ENCODE data around the gene RTN4.

The RTN4 gene

GRCh38 chr2:55011831-55012671 lies 38.2 kb downstream of the RTN4 start:
- no peaks in the 10 kb centered on the region for H3K27me3 ChIP-seq
- peak overlapping the region; percentile 51 to 55 for H3K27ac ChIP-seq
- H3K4me1 ChIP-seq = peaks cover 0 to 94% (median 47%) of the 10 kb centered on the region in 4 donors
- no peak overlapping the region for H3K4me3 ChIP-seq
- no peaks in the 10 kb centered on the region for H3K9me3 ChIP-seq
- no peaks in the 10 kb centered on the region for H3K36me3 ChIP-seq
- intact Hi-C loops (cut with DNase I; ENCODE audit: low total_unique reads) = loop anchor here (2.0 kb wide), 1 partner anchor 39 kb away; the partner anchor contains the start of gene RTN4
- no peak for DNase-seq
- TF ChIP-seq CTCF (IDR thresholded peaks at IDR 0.05) = no peak

GRCh38 chr2:55010915-55011314 lies 39.3 kb downstream of the RTN4 start:
- Histone ChIP-seq H3K27ac (peak overlapping the region in 1 of 2 donors; percentile 51), H3K4me1 (peaks cover 0 to 100% (median 56%) of the 10 kb centered on the region in 4 donors), H3K36me3 (no peaks in the 10 kb centered on the region), H3K27me3 (no peaks in the 10 kb centered on the region), H3K4me3 (no peak overlapping the region), H3K9me3 (no peaks in the 10 kb centered on the region)
- no peak for TF ChIP-seq CTCF (IDR thresholded peaks at IDR 0.05)
- intact Hi-C loops (cut with DNase I; ENCODE audit: low total_unique reads) = no loop called here
- DNase-seq = peak; percentile 58 to 69

- DNase-seq = peak; percentile 61 to 72
- H3K9me3 ChIP-seq = no peaks in the 10 kb centered on the region
- H3K4me1 ChIP-seq = peaks cover 0 to 99% (median 56%) of the 10 kb centered on the region in 4 donors
- TF ChIP-seq CTCF (IDR thresholded peaks at IDR 0.05) = no peak
- no peaks in the 10 kb centered on the region for H3K27me3 ChIP-seq
- no peaks in the 10 kb centered on the region for H3K36me3 ChIP-seq
- intact Hi-C loops (cut with DNase I; ENCODE audit: low total_unique reads) = no loop called here
- H3K4me3 ChIP-seq = peak overlapping the region; percentile 23 to 27
- H3K27ac ChIP-seq = peak overlapping the region in 1 of 2 donors; percentile 38
These were observed 40.1 kb downstream of the RTN4 start for GRCh38 chr2:55010149-55010591.

GRCh38 chr2:55009277-55010060 lies 40.8 kb downstream of the RTN4 start:
- Histone ChIP-seq H3K27ac (peak overlapping the region in 1 of 2 donors; percentile 38), H3K4me1 (peaks cover 0 to 99% (median 55%) of the 10 kb centered on the region in 4 donors), H3K9me3 (no peaks in the 10 kb centered on the region), H3K27me3 (no peaks in the 10 kb centered on the region), H3K4me3 (peak overlapping the region; percentile 23 to 27), H3K36me3 (no peaks in the 10 kb centered on the region)
- no peak for DNase-seq
- intact Hi-C loops (cut with DNase I; ENCODE audit: low total_unique reads) = no loop called here
- no peak for TF ChIP-seq CTCF (IDR thresholded peaks at IDR 0.05)

GRCh38 chr2:55006306-55006705 lies 43.9 kb downstream of the RTN4 start:
- Histone ChIP-seq H3K27ac (no peak overlapping the region), H3K36me3 (no peaks in the 10 kb centered on the region), H3K9me3 (no peaks in the 10 kb centered on the region), H3K27me3 (no peaks in the 10 kb centered on the region), H3K4me3 (no peak overlapping the region), H3K4me1 (peaks cover 0 to 94% (median 48%) of the 10 kb centered on the region in 4 donors)
- intact Hi-C loops (cut with DNase I; ENCODE audit: low total_unique reads) = no loop called here
- no peak for DNase-seq
- no peak for TF ChIP-seq CTCF (IDR thresholded peaks at IDR 0.05)

All from tibial artery (tissue), 4 donors.